Gastrocnemius medialis (tissue), 4 donors: ENCODE measurements around the gene MPIG6B. TPM values are rescaled to one million over a fixed set of nuclear protein-coding genes. Genes with fewer than 3 reads are reported as not detected.
A peak's percentile ranks its signal among the peaks of the same experiment; 100 is the strongest.

ENCODE experiments used
- ATAC-seq, 2 donors: fragments of 150-250 bp; one replicate each; pipeline ENCODE4 v1.9.1; 2016
- DNase-seq, 2 donors: peaks; one replicate each; pipeline ENCODE4 v3.0.0-alpha.2; 2019
- H3K27ac ChIP-seq, 4 donors: fragments of 200-600 bp; sonication (generic); 1 replicate in 1 of 4; 2 replicates in 3 of 4; pipeline ENCODE4 v1.5.1; 2016 to 2018; ENCODE audit warnings: mild to moderate bottlenecking in 2 of 4, moderate library complexity in 1 of 4
- H3K27me3 ChIP-seq, 3 donors: fragments of 200-600 bp; sonication (generic) in 2 of 3; 1 replicate in 1 of 3; 2 replicates in 2 of 3; pipeline versions ENCODE4 v1.5.1 to v1.6.0; 2016 to 2019; ENCODE audit warnings: mild to moderate bottlenecking in 1 of 3, moderate library complexity in 1 of 3
- H3K36me3 ChIP-seq, 2 donors: fragments of 200-600 bp; sonication (generic) in 1 of 2; one replicate each; pipeline ENCODE4 v1.5.1; 2017 to 2018
- H3K4me1 ChIP-seq, 2 donors: fragments of 200-600 bp; sonication (generic) in 1 of 2; one replicate each; pipeline ENCODE4 v1.5.1; 2016 to 2017; ENCODE audit warnings: mild to moderate bottlenecking in 2 of 2
- H3K4me3 ChIP-seq, 4 donors: fragments of 200-600 bp; sonication (generic) in 3 of 4; 1 replicate in 1 of 4; 2 replicates in 3 of 4; pipeline ENCODE4 v1.5.1; 2016 to 2019; ENCODE audit warnings: mild to moderate bottlenecking in 2 of 4
- H3K9me3 ChIP-seq, 3 donors: fragments of 200-600 bp; sonication (generic) in 2 of 3; 1 replicate in 1 of 3; 2 replicates in 2 of 3; pipeline ENCODE4 v1.5.1; 2016 to 2019
- CTCF ChIP-seq, 5 experiments: fragments of 450-650 bp in 3 of 5; fragments of 200-600 bp in 2 of 5; sonication (generic) in 2 of 5; IDR thresholded peaks in 4 of 5; conservative IDR thresholded peaks in 1 of 5; 1 replicate in 4 of 5; 2 replicates in 1 of 5; pipeline ENCODE4 v1.5.1; 2016 to 2019; ENCODE audit warnings: antibody characterized with exemption in 5 of 5, mild to moderate bottlenecking in 3 of 5, moderate library complexity in 3 of 5
- POLR2A ChIP-seq, 2 donors: fragments of 450-650 bp; IDR thresholded peaks; one replicate each; pipeline ENCODE4 v1.6.1; 2017; ENCODE audit warnings: antibody characterized with exemption in 2 of 2, mild to moderate bottlenecking in 2 of 2, moderate library complexity in 2 of 2
- in situ Hi-C, 4 donors: fragments of 200-750 bp; cut with MboI; loops; one replicate each; pipeline versions ENCODE4 v1.15.0 to v1.8.0; 2017; ENCODE audit warnings: low sequenced_read_pairs in 4 of 4
- intact Hi-C: fragments of 100-400 bp; cut with DNase I; formaldehyde crosslinking; loops from one replicate; pipeline ENCODE4 v1.15.1; 2023; ENCODE audit warnings: low total_unique reads
- total RNA-seq, 4 donors: library from RNA; depleted of rRNA; stranded (reverse); fragments of >200 nt; gene quantifications; one replicate each; pipeline versions ENCODE4 v1.1.0 to v1.2.3, GENCODE V29; 2016

Gene MPIG6B
- total RNA-seq, 4 donors from 2014 or later, result not detected

DNA sequence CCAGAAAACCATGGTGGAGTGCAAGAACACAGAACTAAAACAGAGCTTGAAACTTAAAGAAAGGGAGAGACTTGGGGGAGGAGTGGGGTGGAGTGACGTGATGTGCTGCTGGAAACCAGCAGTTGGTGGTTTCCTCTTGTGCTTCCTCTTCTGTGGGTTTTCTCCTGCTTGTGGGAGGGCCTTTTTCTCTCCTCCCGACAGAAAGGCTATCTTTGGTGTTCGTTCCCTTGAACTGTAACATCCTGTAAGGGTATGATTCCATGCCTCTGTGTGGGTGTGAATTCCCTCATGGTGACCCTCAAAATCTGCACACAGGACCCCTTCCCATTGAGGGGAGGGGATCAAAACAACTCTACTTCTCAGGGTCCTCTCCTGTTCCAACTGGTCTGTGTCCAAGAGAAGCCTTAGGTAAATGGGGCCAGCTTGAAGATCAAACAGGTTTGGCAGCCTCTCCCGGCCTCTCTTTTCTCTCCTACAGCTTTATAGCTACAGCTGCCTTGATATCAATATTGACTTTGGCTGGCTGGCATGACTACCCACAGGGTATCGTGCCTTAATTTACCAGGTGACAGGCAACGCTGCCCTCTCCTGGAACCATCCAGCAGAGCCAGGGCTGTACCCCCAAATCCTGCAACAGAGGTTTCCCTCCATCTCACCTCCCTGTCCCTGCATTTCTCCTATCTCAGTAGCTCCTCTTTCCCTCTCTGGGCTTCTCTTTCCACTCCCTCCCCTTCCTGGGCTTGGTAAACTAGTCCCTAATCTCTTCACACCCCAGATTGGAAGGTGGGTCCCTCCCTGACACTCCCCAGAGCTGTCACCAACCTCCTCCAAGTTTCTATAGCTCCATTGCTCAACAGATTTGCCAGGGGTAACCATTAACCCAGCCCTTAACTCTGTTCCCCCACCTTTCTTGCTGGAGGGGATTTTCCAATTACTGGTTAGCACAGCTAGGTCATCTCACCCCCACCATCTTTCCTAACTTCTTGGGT is 15.1 kb downstream of the MPIG6B start:
- Histone ChIP-seq H3K27ac (peak overlapping the region in 3 of 4 donors; percentile 8 to 79 (median 62)), H3K4me3 (no peak overlapping the region), H3K9me3 (no peaks in the 10 kb centered on the region), H3K27me3 (peaks cover 0 to 9% (median 5%) of the 10 kb centered on the region in 3 donors), H3K4me1 (peaks cover 17 to 26% of the 10 kb centered on the region in 2 donors), H3K36me3 (peaks cover 0 to 5% of the 10 kb centered on the region in 2 donors)
- in situ Hi-C loops (no loop called here), intact Hi-C loops (loop anchor here (2.0 to 10.0 kb wide), 2 partner anchors 35 to 237 kb away; partner anchors contain the start of genes ABHD16A and DXO)
- DNase-seq, result no peak
- TF ChIP-seq CTCF (IDR thresholded peaks at IDR 0.05 in 4 of 5, conservative IDR thresholded peaks at IDR 0.05 in 1 of 5) (no peak), POLR2A (IDR thresholded peaks at IDR 0.05) (peak; percentile 26 to 36)
- ATAC-seq, result no peak

- DNase-seq, result peak; percentile 99
- Histone ChIP-seq H3K9me3 (no peaks in the 10 kb centered on the region), H3K4me3 (peak within 1 kb of the TSS; percentile 62 to 79 (median 73)), H3K4me1 (peaks cover 12 to 21% of the 10 kb centered on the region in 2 donors), H3K27me3 (peaks cover 0 to 9% (median 5%) of the 10 kb centered on the region in 3 donors), H3K36me3 (no peaks in the 10 kb centered on the region), H3K27ac (peak within 1 kb of the TSS; percentile 47 to 68 (median 63))
- in situ Hi-C loops, result no loop called here
- TF ChIP-seq CTCF (IDR thresholded peaks at IDR 0.05 in 4 of 5, conservative IDR thresholded peaks at IDR 0.05 in 1 of 5) (no peak), POLR2A (IDR thresholded peaks at IDR 0.05) (peak; percentile 31 to 52)
- peak; percentile 99 for ATAC-seq
- intact Hi-C loops, result loop anchor here (2.0 to 10.0 kb wide), 3 partner anchors 37 to 235 kb away; partner anchors contain the start of genes ABHD16A, DXO and VARS1
Measured at GRCh38 chr6:31739639-31740396, 16.6 kb downstream of the MPIG6B start, which contains the start of gene MSH5. Gene MSH5, plus strand, starts transcription at chr6:31740005. Its CDS starts 462 bp downstream, at chr6:31740467.

DNA sequence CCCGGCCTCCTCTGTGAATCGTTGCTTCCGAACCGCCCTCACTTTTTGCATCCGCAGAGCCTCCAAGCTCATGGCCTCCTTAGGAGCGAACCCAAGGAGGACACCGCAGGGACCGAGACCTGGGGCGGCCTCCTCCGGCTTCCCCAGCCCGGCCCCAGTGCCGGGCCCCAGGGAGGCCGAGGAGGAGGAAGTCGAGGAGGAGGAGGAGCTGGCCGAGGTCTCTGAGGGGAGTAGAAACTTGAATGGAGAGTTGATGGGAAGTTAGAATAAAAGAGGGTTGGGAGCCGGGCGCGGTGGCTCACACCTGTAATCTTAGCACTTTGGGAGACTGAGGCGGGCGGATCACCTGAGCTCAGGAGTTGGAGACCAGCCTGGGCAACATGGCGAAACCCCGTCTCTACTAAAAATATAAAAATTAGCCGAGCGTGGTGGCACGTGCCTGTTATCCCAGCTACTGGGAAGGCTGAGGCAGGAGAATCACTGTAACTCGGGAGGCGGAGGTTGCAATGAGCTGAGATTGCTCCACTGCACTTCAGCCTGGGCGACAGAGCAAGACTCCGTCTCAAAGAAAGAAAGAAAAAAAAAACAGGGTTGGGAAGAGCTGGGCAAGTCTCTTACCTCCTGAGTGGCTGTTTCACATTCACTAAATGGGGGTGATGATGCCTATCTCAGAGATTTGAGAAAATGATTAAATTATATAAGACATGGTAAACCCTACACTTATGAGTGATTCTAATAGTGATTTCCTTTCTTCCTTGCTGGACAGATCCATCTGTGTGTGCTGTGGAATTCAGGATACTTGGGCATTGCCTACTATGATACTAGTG is 17.4 kb downstream of the MPIG6B start:
- no peak for DNase-seq
- intact Hi-C loops, result loop anchor here (2.0 kb wide), 1 partner anchor 54 kb away; the partner anchor contains the start of gene VARS1

More for the DNA sequence above, 17.4 kb downstream of the MPIG6B start:
- Histone ChIP-seq H3K4me3 (peak overlapping the region; percentile 62 to 79 (median 73)), H3K27ac (peak overlapping the region; percentile 47 to 68 (median 63)), H3K4me1 (peaks cover 11 to 21% of the 10 kb centered on the region in 2 donors), H3K27me3 (peaks cover 0 to 5% (median 0%) of the 10 kb centered on the region in 3 donors), H3K9me3 (no peaks in the 10 kb centered on the region), H3K36me3 (no peaks in the 10 kb centered on the region)
- no peak for ATAC-seq
- in situ Hi-C loops, result no loop called here
- TF ChIP-seq CTCF (IDR thresholded peaks at IDR 0.05 in 4 of 5, conservative IDR thresholded peaks at IDR 0.05 in 1 of 5) (no peak), POLR2A (IDR thresholded peaks at IDR 0.05) (no peak)
